HG02610 (cell line): ENCODE data around the gene FHL5.
"Not testable (repeated sequence)": the region's sequence is repeated elsewhere in the genome, so short reads cannot be mapped to it uniquely, and the experiment has no call there.

Experiments used
- ATAC-seq: cut with Tn5 transposase; IDR thresholded peaks from one replicate; pipeline ENCODE4 v1.9.1; 2021; ENCODE audit warnings: mild to moderate bottlenecking, moderate library complexity; ENCODE audit not compliant: unreplicated experiment

FHL5 gene

DNA sequence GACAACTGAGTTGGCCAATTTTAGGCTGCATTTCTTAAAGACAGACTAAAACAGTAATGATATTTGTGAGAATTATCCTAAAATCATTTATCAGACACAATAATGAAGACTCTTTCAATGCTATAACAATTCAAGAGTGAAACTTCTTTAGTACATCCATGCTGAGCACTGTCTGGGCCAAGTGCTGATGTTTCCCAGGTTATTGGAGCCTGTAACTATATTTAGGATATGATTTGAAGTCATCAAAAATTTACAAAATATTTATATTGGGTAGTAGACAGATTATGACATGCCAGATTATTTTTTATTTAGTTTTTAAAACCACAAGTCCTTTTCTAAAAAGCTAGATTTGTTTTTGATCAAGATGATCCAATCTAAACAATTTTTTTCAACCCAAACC lies 45.1 kb downstream of the FHL5 start:
- ATAC-seq = no peak

DNA sequence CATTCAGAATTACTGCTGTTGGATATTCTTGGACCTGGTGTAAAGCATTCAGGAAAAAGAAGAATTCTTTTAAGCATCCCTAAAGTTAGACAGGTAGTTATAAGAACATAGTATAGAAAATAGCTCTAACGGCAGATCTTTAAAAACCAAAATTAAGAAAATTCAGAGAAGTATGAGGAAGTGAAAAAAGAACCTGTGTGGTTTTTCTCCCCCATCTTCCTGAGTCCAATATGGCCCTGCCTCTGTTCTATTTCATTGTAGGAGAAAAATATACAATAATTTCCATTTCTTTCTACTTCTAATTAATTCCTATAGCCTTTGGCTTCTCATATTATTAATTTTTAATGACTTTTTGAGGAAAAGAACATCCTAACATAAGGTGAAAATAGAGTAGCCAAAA lies 47.1 kb downstream of the FHL5 start:
- no peak for ATAC-seq

DNA sequence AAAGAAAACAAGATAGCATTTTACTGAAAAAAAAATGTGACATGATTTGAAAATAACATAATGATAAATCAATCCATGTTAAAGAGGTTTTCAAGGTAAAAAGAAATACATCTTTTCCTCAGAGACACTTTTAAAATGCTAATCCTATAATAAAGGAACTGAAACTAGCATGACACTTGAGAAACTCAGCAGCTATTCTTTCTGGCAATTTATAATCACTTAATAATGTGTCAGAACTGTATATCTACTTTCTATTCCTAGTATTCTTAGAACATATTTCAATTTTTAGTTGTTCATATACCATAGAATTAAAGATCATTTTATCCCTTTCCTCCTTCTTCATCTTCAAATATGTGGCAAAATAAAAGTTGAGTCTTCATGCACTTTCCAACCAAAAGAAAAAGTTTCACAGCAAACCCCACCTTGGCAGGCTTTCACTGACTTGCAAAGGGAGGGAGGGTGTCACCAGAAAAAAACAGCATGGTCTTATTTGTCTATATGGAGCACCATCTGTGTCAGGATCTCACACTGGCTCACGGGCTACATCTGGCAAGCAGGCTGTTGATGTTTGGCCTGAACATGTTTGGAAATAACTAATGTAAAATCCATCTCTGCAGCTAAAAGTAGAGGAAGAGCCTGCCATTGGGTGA lies 48.5 kb downstream of the FHL5 start:
- peak; percentile 73 for ATAC-seq

DNA sequence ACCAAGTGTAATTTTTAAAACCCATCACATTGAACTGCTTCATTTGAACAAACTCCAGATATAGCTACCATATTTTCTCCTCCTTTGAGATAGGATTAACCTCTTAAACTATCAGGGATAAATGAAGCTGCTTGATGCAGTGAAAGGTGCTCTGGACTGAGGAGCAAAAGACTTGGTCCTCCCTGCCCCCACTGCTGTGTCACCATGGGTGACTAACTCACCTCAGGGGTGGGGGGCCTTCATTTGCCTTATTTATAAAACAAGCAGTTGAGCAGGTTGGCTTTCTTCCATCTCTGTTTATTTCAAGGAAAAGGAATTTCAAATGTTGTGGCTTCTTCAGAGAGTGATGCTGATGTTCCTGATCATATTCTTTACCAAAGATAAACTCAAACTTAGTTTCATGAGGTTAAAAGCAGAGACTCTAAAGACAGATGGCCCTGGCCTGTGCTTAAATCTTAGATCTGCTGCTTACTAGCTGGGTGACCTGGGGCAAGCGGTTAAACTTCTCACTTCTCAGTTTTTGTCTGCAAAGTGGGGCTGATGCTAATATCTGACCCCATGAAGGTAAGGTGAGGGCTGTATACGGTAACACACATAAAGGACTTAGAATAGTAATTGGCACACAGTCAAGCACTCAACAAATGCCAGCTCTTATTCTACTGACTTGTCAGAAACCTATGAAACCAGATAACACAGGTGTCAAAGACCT lies 50.5 kb downstream of the FHL5 start:
- ATAC-seq = no peak

DNA sequence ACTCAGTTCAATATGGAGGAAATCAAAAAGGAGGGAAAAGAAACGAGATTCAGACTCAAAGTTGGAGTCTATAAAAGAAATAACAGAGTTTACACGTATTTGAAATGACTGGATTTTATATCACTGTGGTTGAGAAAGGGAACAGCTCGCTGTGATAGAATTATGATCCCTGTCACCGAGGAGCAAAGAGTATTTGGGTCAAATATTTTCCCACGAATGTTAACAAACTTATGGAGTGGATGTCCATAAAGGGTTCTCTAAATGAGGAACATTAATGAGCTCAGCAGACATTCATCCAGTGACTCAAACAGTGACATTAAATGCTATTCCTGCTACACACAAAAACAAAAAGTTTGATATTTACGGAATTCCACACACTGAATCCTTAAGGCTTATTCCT lies 57.9 kb downstream of the FHL5 start:
- ATAC-seq = no peak

DNA sequence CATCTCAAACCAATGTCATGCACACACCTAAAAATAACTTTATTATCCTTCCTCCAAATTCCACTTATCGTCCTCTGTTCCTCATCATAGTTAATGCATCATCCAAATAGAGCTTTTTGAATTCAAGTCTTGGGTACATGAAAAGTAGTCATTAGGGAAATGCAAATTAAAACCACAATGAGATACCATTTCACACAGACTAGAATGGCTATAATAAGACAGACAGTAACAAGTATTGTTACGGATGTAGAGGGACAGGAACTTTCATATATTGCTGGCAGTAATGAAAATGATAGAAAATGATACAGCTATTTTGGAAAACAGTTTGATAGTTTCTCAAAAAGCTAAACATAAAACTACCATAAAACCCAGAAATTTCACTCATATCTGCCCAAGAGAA lies 59.1 kb downstream of the FHL5 start:
- ATAC-seq = peak; percentile 41

DNA sequence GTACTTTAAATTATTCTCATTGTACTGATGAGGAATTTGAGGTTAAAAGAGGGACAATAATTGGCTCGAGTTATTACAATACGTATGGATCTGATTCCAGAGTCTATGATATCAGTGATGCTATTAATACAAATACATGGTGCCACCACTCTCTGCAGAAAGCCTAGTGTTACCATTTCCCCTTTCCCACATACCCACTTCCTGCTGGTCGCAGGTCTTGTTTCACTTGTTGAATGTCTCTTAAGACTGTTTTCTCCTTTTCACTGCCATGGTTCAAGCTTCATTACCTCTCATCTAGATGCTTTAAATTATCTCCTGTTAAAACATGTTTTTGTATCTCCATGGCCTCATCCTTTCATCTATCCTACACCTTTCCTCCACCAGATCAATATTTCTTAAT lies 62.0 kb downstream of the FHL5 start:
- ATAC-seq = peak; percentile 39

DNA sequence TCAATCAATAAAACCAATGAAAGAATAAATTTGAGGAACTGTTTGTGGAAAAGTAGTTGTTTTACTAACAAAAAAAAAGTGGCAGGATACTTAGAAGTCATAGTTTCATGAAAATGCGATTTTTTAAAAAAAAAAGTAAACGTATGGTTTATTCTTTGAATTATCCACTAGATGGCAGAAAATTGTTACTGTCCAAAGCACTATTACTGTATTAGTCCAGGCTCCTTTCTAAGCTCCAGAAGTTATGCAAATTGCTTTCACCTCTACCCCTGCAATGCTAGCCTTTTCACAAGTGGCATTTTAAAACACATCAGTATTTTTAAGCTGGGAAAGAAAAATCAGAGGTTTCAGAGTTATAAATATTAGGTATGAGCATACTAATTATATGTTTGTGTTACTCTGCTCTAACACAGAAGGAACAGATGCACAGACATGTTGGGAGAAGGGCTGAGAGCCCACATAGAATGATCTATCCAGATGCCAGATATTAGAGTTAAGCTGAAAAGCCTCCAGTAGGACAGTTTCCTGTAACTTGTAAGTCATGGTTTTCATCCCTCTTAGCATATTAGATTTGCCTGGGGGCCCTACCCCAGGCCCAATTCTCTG lies 63.9 kb downstream of the FHL5 start:
- peak; percentile 84 for ATAC-seq

DNA sequence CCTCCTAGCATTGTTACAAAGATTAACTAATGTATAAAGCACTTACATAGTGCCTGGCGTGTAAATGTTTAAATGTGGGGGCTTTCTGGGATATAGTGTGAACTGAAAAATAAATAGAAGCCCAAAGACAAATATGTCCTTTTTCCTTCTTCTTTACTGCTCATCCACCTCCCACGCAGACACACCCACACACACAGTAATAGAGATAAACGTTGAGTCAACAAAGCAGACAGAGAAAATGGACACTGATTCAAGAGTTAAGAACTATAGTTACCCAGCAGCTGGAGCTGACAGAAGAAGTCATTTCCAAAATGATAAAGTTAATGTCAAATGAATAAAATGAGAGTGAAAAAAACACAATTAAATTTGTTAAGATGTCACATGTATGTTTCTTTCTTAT lies 68.3 kb downstream of the FHL5 start:
- ATAC-seq = no peak

DNA sequence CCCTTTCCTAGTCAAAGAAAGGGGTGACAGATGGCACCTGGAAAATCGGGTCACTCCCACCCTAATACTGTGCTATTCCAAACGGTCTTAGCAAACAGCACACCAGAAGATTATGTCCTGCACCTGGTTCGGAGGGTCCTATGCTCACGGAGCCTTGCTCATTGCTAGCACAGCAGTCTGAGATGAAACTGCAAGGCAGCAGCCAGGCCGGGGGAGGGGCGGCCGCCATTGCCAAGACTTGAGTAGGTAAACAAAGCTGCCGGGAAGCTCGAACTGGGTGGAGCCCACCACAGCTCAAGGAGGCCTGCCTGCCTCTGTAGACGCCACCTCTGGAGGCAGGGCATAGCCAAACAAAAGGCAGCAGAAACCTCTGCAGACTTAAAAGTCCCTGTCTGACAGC lies 75.1 kb downstream of the FHL5 start:
- ATAC-seq = not testable (repeated sequence)

DNA sequence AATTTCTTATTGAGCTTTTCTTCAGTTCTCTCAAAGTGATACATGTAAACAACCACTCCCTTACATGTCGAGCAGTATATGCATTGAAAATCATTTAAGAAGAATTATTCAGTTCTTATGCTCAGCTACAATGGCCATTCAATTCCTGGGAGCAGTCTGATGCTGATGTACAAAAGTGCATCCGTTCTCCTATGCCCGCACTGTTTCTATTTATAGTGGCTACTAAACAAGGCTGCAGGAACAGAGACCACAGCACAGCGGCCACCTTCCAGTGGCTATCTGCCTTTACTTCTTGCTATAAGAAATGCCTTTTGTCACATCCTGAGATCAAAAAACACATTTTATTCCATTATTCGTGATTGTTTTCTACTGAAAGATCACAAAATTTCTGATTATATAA lies 82.2 kb downstream of the FHL5 start:
- ATAC-seq = no peak

DNA sequence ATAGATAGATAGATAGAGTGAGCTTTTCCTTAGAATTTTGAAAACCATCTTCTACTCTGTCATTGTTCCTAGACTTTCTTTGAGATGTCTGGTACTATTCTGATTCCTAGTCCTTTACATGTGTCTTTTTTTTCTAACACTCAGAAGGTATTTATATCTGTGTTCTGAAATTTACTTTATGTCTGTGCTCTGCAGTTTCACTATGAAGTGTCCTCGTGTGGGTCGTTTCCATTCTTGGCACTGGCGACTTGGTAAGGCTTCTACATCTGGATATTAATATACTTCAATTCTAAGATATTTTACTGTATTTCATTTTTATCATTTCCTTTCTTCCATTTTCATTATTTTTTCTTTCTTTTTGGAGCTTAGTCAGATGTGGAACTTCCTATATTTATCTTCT lies 87.0 kb downstream of the FHL5 start:
- ATAC-seq = peak; percentile 76

DNA sequence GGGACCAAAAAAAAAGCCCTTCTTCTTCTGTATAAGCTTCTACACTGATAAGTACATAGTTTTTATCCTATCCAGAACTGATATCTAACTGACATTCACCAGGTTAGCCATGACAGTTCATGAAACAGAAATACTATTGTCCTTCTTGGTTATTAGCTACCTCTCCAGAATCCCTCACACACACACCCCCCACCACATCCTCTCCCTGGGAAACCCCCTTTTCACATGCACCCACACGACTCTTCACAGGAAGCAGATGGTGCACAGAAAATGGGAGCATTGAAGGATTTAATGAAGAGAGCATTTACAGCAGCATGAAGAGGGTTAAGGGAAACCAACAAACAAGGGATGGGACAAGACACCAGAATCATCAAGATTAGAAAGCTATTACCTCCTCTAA lies 88.9 kb downstream of the FHL5 start:
- peak; percentile 77 for ATAC-seq

DNA sequence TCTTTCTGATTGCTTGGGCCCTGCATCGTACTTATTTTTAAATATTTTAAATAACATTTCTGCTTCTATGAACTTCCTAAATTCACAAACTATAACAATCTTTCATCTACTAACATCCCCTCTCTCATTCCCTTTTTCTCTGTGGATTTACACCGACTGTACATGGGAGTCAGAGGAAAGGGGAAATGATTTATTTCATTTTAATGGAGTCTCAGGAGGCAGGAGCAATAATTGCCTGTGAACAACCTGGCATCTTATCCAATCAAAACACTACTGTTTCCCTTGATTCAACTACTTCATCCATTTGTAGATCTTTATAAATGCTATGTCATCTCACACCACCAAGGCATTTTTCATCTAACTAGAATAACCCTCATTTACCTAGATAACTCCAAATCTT lies 89.6 kb downstream of the FHL5 start:
- ATAC-seq = no peak

DNA sequence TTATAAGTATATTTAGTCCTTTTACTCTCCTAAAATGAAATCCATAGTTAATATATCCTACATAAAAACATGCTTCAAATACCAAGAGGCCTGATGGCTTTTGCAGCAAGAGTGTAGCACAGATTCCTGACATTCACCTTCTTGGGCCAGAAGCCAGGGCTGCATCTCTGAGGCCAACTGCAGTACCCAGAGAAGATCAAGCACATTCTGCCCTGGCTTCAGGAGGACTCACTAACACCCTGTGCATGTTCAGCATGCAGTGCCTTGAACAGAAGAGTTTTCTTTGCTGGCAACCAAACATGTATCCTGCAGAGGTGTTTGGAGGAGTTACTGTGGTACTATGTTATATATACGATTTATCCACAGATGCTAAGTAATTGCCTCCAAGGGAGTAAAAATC lies 90.3 kb downstream of the FHL5 start:
- ATAC-seq = no peak

DNA sequence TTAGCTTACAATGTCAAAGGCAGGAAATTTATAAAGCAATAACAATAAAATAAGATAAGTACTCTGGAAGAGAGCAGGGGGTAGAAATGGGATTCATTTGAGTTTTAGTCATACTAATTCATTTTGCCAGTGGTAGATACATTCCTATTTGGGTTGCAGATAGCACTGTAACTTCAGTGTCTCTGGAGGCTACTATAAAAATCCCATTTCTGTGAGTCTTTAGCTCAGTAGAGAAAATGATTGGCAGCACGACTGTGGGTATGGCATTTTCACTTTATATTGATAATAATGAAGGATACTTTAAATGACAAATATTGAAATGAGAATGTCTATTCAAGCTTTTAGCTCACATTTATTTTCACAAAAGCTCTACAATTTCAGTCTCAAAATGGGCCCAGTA lies 93.6 kb downstream of the FHL5 start:
- ATAC-seq = no peak

DNA sequence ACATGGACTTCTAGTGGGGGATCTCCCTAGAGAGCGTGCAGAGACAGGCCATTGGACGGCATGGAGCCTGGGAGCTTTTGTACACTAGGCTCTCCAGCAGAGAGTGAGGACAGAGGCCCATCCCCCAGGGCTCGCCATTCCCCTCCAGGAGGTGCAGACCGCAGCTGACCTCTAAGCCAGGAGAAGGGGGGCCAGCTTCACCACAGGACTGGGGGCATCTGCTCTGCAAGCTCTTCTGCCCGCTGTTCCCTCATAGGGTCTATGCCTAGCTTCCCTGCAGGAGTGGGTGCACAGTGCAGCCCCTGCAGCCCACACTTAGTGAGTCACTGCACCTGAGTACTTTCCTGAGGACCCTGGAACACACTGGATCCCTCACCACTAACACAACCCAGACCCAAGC lies 94.4 kb downstream of the FHL5 start:
- ATAC-seq = no peak

DNA sequence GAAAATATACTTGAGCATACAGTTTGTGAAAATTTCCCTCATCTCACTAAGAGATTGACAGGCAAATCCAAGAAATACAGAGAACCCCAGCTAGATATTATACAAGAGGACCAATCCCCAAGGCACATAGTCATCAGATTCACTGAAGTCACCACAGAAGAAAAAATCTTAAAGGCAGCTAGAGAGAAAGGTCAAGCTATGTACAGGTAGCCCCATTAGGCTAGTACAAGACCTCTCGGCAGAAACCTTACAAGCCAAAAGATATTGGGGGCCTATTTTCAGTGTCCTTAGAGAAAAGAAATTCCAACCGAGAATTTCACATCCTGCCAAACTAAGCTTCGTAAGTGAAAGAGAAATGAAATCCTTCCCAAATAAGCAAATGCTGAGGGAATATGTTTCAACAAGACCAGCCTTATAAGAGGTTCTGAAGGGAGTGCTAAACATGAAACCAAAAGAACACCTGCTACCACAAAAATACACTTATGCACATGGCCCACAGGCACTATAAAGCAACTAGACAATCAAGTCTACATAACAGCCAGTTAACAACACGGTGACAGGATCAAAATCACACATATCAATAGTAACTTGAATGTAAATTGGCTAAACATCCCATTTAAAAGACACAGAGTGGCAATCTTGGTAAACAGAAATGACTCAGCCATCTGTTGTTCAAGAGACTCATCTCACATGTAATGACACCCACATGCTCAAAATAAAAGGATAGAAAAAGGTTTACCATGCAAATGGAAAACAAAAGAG lies 96.3 kb downstream of the FHL5 start:
- peak; percentile 97 for ATAC-seq
